SK-N-SH (cell line): ENCODE data around the gene YKT6. TPM values are rescaled to one million over a fixed set of nuclear protein-coding genes. Genes with fewer than 3 reads are reported as not detected.

Experiments
- CTCF ChIA-PET: fragments of 300-600, 350-600 bp; formaldehyde crosslinking; extraction: SDS; loops from one replicate; lab custom pipeline; 2021; lab: Yijun Ruan, JAX
- POLR2A ChIA-PET: fragments of 350-600 bp; sonication (Branson Sonifier 250); formaldehyde crosslinking; extraction: SDS; loops from one replicate; lab custom pipeline; 2020; ENCODE audit warnings: antibody characterized with exemption, inconsistent platforms; lab: Yijun Ruan, JAX
- DNase-seq: peaks from one replicate; pipeline ENCODE4 v3.0.0; 2012
- H2AFZ ChIP-seq: fragments of 200-600 bp; sonication (generic); 2 replicates; pipeline ENCODE4 v1.8.1; 2016; ENCODE audit warnings: antibody characterized with exemption, mild to moderate bottlenecking, low read depth
- H3F3A ChIP-seq: fragments of 200-600 bp; sonication (generic); replicated peaks from 2 replicates; pipeline ENCODE3; 2016; ENCODE audit warnings: antibody characterized with exemption, mild to moderate bottlenecking; ENCODE audit not compliant: insufficient read depth
- H3K27ac ChIP-seq, 2 experiments: fragments of 200-500 bp in 1 of 2; fragments of 200-600 bp in 1 of 2; sonication (Bioruptor generic) in 1 of 2; sonication (generic), shearing (Covaris generic) in 1 of 2; 2 replicates each; pipeline versions ENCODE4 v1.5.1 to v1.6.1; 2014 to 2016; ENCODE audit warnings: low read depth in 2 of 2, inconsistent platforms in 1 of 2, low read length in 1 of 2, mild to moderate bottlenecking in 1 of 2, mixed read lengths in 1 of 2
- H3K27me3 ChIP-seq: fragments of 200-600 bp; sonication (generic), shearing (Covaris generic); 2 replicates; pipeline ENCODE4 v1.6.1; 2016; ENCODE audit warnings: mixed run types; ENCODE audit not compliant: insufficient read depth
- H3K36me3 ChIP-seq, 2 experiments: fragments of 200-500 bp in 1 of 2; fragments of 200-600 bp in 1 of 2; sonication (Bioruptor generic) in 1 of 2; sonication (generic) in 1 of 2; replicated peaks in 1 of 2; 2 replicates each; pipeline versions ENCODE3 to v1.5.1; 2014 to 2016; ENCODE audit warnings: low read length in 1 of 2, mild to moderate bottlenecking in 1 of 2; ENCODE audit not compliant: insufficient read depth in 2 of 2, control insufficient read depth in 1 of 2
- H3K4me1 ChIP-seq, 2 experiments: fragments of 200-500 bp in 1 of 2; fragments of 200-600 bp in 1 of 2; sonication (Bioruptor generic) in 1 of 2; sonication (generic), shearing (Covaris generic) in 1 of 2; 2 replicates each; pipeline versions ENCODE4 v1.5.1 to v1.6.1; 2014 to 2016; ENCODE audit warnings: low read depth in 1 of 2, low read length in 1 of 2, mixed run types in 1 of 2; ENCODE audit not compliant: insufficient read depth in 2 of 2, control insufficient read depth in 1 of 2
- H3K4me2 ChIP-seq: fragments of 200-600 bp; sonication (generic), shearing (Covaris generic); 2 replicates; pipeline ENCODE4 v1.6.1; 2017; ENCODE audit warnings: mixed run types
- H3K4me3 ChIP-seq, 2 experiments: fragments of 200-500 bp in 1 of 2; fragments of 200-600 bp in 1 of 2; sonication (Bioruptor generic) in 1 of 2; sonication (generic), shearing (Covaris generic) in 1 of 2; 2 replicates each; pipeline versions ENCODE4 v1.5.1 to v1.8.1; 2014 to 2016; ENCODE audit warnings: low read depth in 2 of 2, inconsistent platforms in 1 of 2, low read length in 1 of 2, mild to moderate bottlenecking in 1 of 2, mixed read lengths in 1 of 2, moderate library complexity in 1 of 2
- H3K79me2 ChIP-seq: fragments of 200-600 bp; sonication (generic); 2 replicates; pipeline ENCODE4 v1.8.1; 2017; ENCODE audit warnings: mild to moderate bottlenecking; ENCODE audit not compliant: insufficient read depth
- H3K9ac ChIP-seq: fragments of 200-600 bp; sonication (generic); 2 replicates; pipeline ENCODE4 v1.6.1; 2017; ENCODE audit warnings: mixed run types
- H3K9me2 ChIP-seq: fragments of 200-600 bp; sonication (generic); 2 replicates; pipeline ENCODE4 v1.6.1; 2017; ENCODE audit warnings: mixed run types
- H3K9me3 ChIP-seq: fragments of 200-600 bp; sonication (generic); 2 replicates; pipeline ENCODE4 v1.6.1; 2017; ENCODE audit warnings: mixed run types, mild to moderate bottlenecking, moderate library complexity
- H4K20me1 ChIP-seq: fragments of 200-600 bp; sonication (generic); 2 replicates; pipeline ENCODE4 v1.6.1; 2017; ENCODE audit warnings: mild to moderate bottlenecking, mixed run types; ENCODE audit not compliant: insufficient read depth
- CHD2 ChIP-seq: fragments of 150-350 bp; IDR thresholded peaks from 2 replicates; pipeline ENCODE4 v1.6.1; 2018; ENCODE audit warnings: low read length; ENCODE audit not compliant: partially characterized antibody
- ELF1 ChIP-seq: IDR thresholded peaks from 2 replicates; pipeline ENCODE4 v1.4.0; 2012
- EP300 ChIP-seq, 2 experiments: IDR thresholded peaks; 2 replicates each; pipeline versions ENCODE4 v1.4.0 to v1.6.1; 2012; ENCODE audit warnings: borderline replicate concordance in 1 of 2, low read depth in 1 of 2, low read length in 1 of 2
- EZH2phosphoT487 ChIP-seq: fragments of 200-600 bp; sonication (generic); IDR thresholded peaks from 2 replicates; pipeline ENCODE4 v1.6.1; 2017; ENCODE audit warnings: low read depth, mixed run types, mild to moderate bottlenecking, antibody characterized with exemption, moderate library complexity, borderline replicate concordance
- FOSL2 ChIP-seq: IDR thresholded peaks from 2 replicates; pipeline ENCODE4 v1.4.0; 2012; ENCODE audit warnings: low read depth, mild to moderate bottlenecking, moderate library complexity, borderline replicate concordance
- GABPA ChIP-seq: IDR thresholded peaks from 2 replicates; pipeline ENCODE4 v1.4.0; 2012; ENCODE audit warnings: low read depth, mild to moderate bottlenecking
- JUND ChIP-seq: IDR thresholded peaks from 2 replicates; pipeline ENCODE4 v1.4.0; 2012
- MXI1 ChIP-seq: IDR thresholded peaks from 2 replicates; pipeline ENCODE4 v1.6.1; 2012; ENCODE audit warnings: mild to moderate bottlenecking, low read depth, low read length, improper control_type of control experiment
- NFIC ChIP-seq: IDR thresholded peaks from 2 replicates; pipeline ENCODE4 v1.4.0; 2012; ENCODE audit warnings: borderline replicate concordance
- NRF1 ChIP-seq: IDR thresholded peaks from 2 replicates; pipeline ENCODE4 v1.6.1; 2012; ENCODE audit warnings: low read depth, mild to moderate bottlenecking, low read length
- POLR2AphosphoS5 ChIP-seq: IDR thresholded peaks from 2 replicates; pipeline ENCODE4 v1.6.1; 2012; ENCODE audit warnings: low read depth, low read length
- RAD21 ChIP-seq: IDR thresholded peaks from 2 replicates; pipeline ENCODE4 v1.6.1; 2012; ENCODE audit warnings: mild to moderate bottlenecking, low read length
- RFX5 ChIP-seq: IDR thresholded peaks from 2 replicates; pipeline ENCODE4 v1.6.1; 2012; ENCODE audit warnings: mild to moderate bottlenecking, improper control_type of control experiment, low read length
- RXRA ChIP-seq: IDR thresholded peaks from 2 replicates; pipeline ENCODE4 v1.4.0; 2012; ENCODE audit warnings: low read depth, mild to moderate bottlenecking, borderline replicate concordance
- SIN3A ChIP-seq: IDR thresholded peaks from 2 replicates; pipeline ENCODE4 v1.6.1; 2012; ENCODE audit warnings: low read depth, mild to moderate bottlenecking, low read length, moderate library complexity, borderline replicate concordance
- SMC3 ChIP-seq: IDR thresholded peaks from 2 replicates; pipeline ENCODE4 v1.6.1; 2012; ENCODE audit warnings: low read depth, low read length, improper control_type of control experiment
- TAF1 ChIP-seq: IDR thresholded peaks from 2 replicates; pipeline ENCODE4 v1.6.1; 2012; ENCODE audit warnings: low read depth, mild to moderate bottlenecking, low read length, moderate library complexity, borderline replicate concordance
- TEAD4 ChIP-seq: IDR thresholded peaks from 2 replicates; pipeline ENCODE4 v1.4.0; 2012; ENCODE audit warnings: mild to moderate bottlenecking, borderline replicate concordance; ENCODE audit not compliant: insufficient read depth
- YY1 ChIP-seq: IDR thresholded peaks from 2 replicates; pipeline ENCODE4 v1.4.0; 2012; ENCODE audit warnings: low read depth, mild to moderate bottlenecking
- WGBS: methylation state at CpG from one replicate; pipeline ENCODE4 v1.1.6; 2017; ENCODE audit warnings: low lambda C conversion rate; 5-methylcytosine and 5-hydroxymethylcytosine counted together
- polyA plus RNA-seq, 3 experiments: library from polyadenylated mRNA; depleted of rRNA; stranded (reverse); fragments of >200 nt; gene quantifications; 2 replicates each; pipeline ENCODE4 v1.2.3, GENCODE V29; 2012
- TF ChIP-seq, protein P1 (sequence below): IDR thresholded peaks from 2 replicates; pipeline ENCODE4; 2012
- TF ChIP-seq, protein P2 (sequence below): fragments of 200-600 bp; sonication (generic); IDR thresholded peaks from 2 replicates; pipeline ENCODE4 v1.6.1; 2017; ENCODE audit warnings: antibody characterized with exemption, mild to moderate bottlenecking, moderate library complexity
- TF ChIP-seq, protein P3 (sequence below): IDR thresholded peaks from 2 replicates; pipeline ENCODE4 v1.4.0; 2012; ENCODE audit warnings: low read depth, borderline replicate concordance
- TF ChIP-seq, protein P4 (sequence below): IDR thresholded peaks from 2 replicates; pipeline ENCODE4 v1.6.1; 2012; ENCODE audit warnings: mild to moderate bottlenecking, low read depth, low read length, moderate library complexity
- TF ChIP-seq, protein P5 (sequence below): fragments of 150-350 bp; IDR thresholded peaks from 2 replicates; pipeline ENCODE4 v1.6.1; 2017; ENCODE audit warnings: antibody characterized with exemption, low read length, low read depth, borderline replicate concordance
- TF ChIP-seq, protein P6 (sequence below): fragments of 150-350 bp; IDR thresholded peaks from 2 replicates; pipeline ENCODE4 v1.6.1; 2016; ENCODE audit warnings: mild to moderate bottlenecking, low read depth, low read length

Gene YKT6
- polyA plus RNA-seq, 1 of the 3 experiments (the other 2 are of a cell fraction) = 170 TPM

DNA sequence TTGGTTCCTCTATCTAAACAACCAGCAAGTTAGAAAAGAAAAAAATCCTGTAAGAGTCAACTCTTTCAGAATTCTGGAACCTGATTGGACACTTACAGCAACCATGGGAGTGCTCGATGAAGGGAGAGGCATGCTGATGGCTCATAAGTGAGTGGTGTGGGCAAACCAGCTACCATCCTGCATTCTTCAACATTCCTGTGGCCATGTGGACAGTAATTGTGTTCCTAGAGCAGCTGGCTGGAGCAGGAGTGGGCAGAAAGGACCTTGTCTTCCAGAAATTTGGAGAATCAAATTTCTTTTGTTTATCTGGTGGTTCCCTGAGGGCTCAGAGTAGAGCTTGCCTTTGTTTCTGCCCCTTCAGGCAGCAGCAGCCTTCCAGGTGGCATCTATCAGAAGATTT lies 37.2 kb upstream of the YKT6 start:
- H3K4me1 ChIP-seq = peaks cover 0 to 9% of the 10 kb centered on the region in 2 experiments; a peak in 3 of 4 replicates
- H3K4me3 ChIP-seq = no peak overlapping the region
- H3K9ac ChIP-seq = no peak overlapping the region
- H3K36me3 ChIP-seq = no peaks in the 10 kb centered on the region
- peak overlapping the region; percentile 13; the same call in 1 of the 2 replicates for H3K4me2 ChIP-seq
- no peak for DNase-seq
- no peaks in the 10 kb centered on the region for H3K79me2 ChIP-seq
- H3K9me2 ChIP-seq = no peaks in the 10 kb centered on the region
- ChIA-PET POLR2A (no interaction called here), CTCF (interaction anchor here (0.7 to 1.4 kb wide), 5 partner anchors 30 to 91 kb away, joined by 3 to 5 read pairs (median 4); partner anchors contain the start of gene POLD2)
- H3K27me3 ChIP-seq = peaks cover 5% of the 10 kb centered on the region; the same call in 1 of the 2 replicates
- peak overlapping the region in 1 of 2 experiments; percentile 67; a peak in 2 of 4 replicates for H3K27ac ChIP-seq
- WGBS = 5% methylated on average over 1 of the region's 1 CpG
- no peaks in the 10 kb centered on the region for H4K20me1 ChIP-seq
- peak overlapping the region; percentile 39; the same call in 1 of the 2 replicates for H2AFZ ChIP-seq
- H3F3A ChIP-seq = peaks cover 3% of the 10 kb centered on the region
- no peaks in the 10 kb centered on the region for H3K9me3 ChIP-seq
- TF ChIP-seq TAF1 = 0 out of 2 replicates have a peak, but pooled peaks have one; percentile 18
- TF ChIP-seq, protein P1, sequence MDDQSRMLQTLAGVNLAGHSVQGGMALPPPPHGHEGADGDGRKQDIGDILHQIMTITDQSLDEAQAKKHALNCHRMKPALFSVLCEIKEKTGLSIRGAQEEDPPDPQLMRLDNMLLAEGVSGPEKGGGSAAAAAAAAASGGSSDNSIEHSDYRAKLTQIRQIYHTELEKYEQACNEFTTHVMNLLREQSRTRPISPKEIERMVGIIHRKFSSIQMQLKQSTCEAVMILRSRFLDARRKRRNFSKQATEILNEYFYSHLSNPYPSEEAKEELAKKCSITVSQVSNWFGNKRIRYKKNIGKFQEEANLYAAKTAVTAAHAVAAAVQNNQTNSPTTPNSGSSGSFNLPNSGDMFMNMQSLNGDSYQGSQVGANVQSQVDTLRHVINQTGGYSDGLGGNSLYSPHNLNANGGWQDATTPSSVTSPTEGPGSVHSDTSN = peak; percentile 22
- no peak for TF ChIP-seq GABPA
- TF ChIP-seq, protein P2, sequence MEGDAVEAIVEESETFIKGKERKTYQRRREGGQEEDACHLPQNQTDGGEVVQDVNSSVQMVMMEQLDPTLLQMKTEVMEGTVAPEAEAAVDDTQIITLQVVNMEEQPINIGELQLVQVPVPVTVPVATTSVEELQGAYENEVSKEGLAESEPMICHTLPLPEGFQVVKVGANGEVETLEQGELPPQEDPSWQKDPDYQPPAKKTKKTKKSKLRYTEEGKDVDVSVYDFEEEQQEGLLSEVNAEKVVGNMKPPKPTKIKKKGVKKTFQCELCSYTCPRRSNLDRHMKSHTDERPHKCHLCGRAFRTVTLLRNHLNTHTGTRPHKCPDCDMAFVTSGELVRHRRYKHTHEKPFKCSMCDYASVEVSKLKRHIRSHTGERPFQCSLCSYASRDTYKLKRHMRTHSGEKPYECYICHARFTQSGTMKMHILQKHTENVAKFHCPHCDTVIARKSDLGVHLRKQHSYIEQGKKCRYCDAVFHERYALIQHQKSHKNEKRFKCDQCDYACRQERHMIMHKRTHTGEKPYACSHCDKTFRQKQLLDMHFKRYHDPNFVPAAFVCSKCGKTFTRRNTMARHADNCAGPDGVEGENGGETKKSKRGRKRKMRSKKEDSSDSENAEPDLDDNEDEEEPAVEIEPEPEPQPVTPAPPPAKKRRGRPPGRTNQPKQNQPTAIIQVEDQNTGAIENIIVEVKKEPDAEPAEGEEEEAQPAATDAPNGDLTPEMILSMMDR = no peak
- no peak for TF ChIP-seq MXI1
- no peak for TF ChIP-seq RXRA
- TF ChIP-seq, protein P3, sequence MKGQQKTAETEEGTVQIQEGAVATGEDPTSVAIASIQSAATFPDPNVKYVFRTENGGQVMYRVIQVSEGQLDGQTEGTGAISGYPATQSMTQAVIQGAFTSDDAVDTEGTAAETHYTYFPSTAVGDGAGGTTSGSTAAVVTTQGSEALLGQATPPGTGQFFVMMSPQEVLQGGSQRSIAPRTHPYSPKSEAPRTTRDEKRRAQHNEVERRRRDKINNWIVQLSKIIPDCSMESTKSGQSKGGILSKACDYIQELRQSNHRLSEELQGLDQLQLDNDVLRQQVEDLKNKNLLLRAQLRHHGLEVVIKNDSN = peak; percentile 24; the same call in 1 of the 2 replicates
- peak in 1 of 2 experiments; percentile 18; a peak in 1 of 4 replicates for TF ChIP-seq EP300 (IDR thresholded peaks at IDR 0.05; ENCODE audit: borderline replicate concordance in 1 of 2, low read depth in 1 of 2, low read length in 1 of 2)
- no peak for TF ChIP-seq POLR2AphosphoS5
- TF ChIP-seq, protein P4, sequence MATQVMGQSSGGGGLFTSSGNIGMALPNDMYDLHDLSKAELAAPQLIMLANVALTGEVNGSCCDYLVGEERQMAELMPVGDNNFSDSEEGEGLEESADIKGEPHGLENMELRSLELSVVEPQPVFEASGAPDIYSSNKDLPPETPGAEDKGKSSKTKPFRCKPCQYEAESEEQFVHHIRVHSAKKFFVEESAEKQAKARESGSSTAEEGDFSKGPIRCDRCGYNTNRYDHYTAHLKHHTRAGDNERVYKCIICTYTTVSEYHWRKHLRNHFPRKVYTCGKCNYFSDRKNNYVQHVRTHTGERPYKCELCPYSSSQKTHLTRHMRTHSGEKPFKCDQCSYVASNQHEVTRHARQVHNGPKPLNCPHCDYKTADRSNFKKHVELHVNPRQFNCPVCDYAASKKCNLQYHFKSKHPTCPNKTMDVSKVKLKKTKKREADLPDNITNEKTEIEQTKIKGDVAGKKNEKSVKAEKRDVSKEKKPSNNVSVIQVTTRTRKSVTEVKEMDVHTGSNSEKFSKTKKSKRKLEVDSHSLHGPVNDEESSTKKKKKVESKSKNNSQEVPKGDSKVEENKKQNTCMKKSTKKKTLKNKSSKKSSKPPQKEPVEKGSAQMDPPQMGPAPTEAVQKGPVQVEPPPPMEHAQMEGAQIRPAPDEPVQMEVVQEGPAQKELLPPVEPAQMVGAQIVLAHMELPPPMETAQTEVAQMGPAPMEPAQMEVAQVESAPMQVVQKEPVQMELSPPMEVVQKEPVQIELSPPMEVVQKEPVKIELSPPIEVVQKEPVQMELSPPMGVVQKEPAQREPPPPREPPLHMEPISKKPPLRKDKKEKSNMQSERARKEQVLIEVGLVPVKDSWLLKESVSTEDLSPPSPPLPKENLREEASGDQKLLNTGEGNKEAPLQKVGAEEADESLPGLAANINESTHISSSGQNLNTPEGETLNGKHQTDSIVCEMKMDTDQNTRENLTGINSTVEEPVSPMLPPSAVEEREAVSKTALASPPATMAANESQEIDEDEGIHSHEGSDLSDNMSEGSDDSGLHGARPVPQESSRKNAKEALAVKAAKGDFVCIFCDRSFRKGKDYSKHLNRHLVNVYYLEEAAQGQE = no peak
- TF ChIP-seq RFX5 = no peak
- TF ChIP-seq, protein P5, sequence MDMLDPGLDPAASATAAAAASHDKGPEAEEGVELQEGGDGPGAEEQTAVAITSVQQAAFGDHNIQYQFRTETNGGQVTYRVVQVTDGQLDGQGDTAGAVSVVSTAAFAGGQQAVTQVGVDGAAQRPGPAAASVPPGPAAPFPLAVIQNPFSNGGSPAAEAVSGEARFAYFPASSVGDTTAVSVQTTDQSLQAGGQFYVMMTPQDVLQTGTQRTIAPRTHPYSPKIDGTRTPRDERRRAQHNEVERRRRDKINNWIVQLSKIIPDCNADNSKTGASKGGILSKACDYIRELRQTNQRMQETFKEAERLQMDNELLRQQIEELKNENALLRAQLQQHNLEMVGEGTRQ = no peak
- no peak for TF ChIP-seq YY1
- no peak for TF ChIP-seq RAD21
- no peak for TF ChIP-seq NRF1
- TF ChIP-seq FOSL2 = no peak
- TF ChIP-seq ELF1 = no peak
- no peak for TF ChIP-seq NFIC
- TF ChIP-seq TEAD4 = peak; percentile 65
- TF ChIP-seq, protein P6, sequence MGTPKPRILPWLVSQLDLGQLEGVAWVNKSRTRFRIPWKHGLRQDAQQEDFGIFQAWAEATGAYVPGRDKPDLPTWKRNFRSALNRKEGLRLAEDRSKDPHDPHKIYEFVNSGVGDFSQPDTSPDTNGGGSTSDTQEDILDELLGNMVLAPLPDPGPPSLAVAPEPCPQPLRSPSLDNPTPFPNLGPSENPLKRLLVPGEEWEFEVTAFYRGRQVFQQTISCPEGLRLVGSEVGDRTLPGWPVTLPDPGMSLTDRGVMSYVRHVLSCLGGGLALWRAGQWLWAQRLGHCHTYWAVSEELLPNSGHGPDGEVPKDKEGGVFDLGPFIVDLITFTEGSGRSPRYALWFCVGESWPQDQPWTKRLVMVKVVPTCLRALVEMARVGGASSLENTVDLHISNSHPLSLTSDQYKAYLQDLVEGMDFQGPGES = no peak
- TF ChIP-seq SMC3 = no peak
- TF ChIP-seq EZH2phosphoT487 = no peak
- TF ChIP-seq SIN3A = peak; percentile 12; the same call in 1 of the 2 replicates
- TF ChIP-seq JUND = no peak
- TF ChIP-seq CHD2 = no peak
